Renal cortical epithelial cell (primary cell): Measurements from ENCODE around the gene CAPN2. TPM values are rescaled to one million over a fixed set of nuclear protein-coding genes. Genes with fewer than 3 reads are reported as not detected.

Experiments
- total RNA-seq: library from RNA; depleted of rRNA; stranded (reverse); fragments of >200 nt; gene quantifications from 2 replicates; pipeline ENCODE4 v1.2.3, GENCODE V29; 2014

The CAPN2 gene
- total RNA-seq, 1 donor from 2014 or later, result 425 TPM

Other genes with a start within 250 kb of the CAPN2 start
- gene CAPN8, start 46.8 kb upstream of the CAPN2 start, total RNA-seq, result 0.05 TPM in 1 of 2 replicates, not detected in the other
- gene TP53BP2, start 133.4 kb downstream of the CAPN2 start, total RNA-seq, result 118 and 148 TPM in 2 replicates